Erythroblast (primary cell): ENCODE measurements around the gene RAP1GAP2.

Experiments used
- DNase-seq, 2 experiments: peaks; one replicate each; lab custom pipeline; 2025; lab: John Stamatoyannopoulos, UW
- GATA1 ChIP-seq: IDR thresholded peaks from 2 replicates; pipeline ENCODE4 v1.6.1; 2011; ENCODE audit warnings: low read depth, mild to moderate bottlenecking, control low read depth, low read length, moderate library complexity
- POLR2A ChIP-seq: IDR thresholded peaks from 2 replicates; pipeline ENCODE4 v1.6.1; 2011; ENCODE audit warnings: mild to moderate bottlenecking, low read length

The RAP1GAP2 gene

DNA sequence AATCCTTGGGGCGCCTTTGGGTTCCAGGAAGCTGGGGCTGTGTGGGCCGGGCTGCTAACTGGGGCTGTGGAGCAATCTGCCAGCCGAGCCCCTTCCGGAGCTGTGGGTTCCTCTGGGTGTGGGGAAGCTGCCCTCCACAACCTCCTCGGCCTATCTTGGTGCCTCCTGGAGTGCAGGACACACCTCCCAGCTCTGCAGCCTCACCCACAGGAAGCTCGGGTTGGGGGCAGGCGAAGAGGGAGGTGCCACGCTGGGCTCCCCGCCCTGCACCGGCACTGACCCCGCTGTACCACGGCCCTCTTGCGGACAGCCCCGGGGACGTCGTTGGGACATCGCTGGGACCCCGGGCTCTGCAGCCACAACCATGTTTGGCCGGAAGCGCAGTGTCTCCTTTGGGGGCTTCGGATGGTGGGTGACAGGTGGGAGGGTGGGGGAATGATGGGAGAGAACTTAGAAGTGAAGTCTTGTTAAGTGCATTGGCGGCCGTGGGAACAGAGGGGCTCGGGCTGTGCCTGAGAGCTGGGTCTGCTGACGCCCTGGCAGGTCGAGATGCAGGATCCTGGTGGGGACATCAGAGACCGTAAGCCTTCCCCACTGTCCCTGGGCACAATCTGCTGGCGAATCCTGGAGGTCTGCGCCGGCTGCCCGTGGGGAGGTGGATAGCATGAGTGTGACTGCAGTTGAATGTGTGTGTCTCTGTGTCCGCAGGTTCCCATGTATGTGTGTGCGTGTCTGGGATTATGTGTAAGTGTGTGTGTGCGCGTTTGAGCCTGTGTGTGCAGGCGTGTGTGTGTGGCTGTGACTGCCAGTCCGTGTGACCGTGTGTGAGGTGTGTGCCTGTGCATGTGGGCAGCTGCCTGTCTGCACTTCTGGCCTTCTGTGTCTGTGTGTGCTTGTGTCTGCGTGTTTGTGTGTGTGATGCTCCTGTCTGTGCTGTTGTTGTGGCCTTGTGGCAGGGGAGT is at the start of gene RAP1GAP2:
TSS of gene RAP1GAP2 (plus strand) at position 275 of the 962 bp plus-strand sequence. CDS start at position 365, 90 bp downstream.
- no peak for TF ChIP-seq GATA1
- TF ChIP-seq POLR2A = no peak
- peak in 1 of 2 experiments; percentile 28 for DNase-seq

DNA sequence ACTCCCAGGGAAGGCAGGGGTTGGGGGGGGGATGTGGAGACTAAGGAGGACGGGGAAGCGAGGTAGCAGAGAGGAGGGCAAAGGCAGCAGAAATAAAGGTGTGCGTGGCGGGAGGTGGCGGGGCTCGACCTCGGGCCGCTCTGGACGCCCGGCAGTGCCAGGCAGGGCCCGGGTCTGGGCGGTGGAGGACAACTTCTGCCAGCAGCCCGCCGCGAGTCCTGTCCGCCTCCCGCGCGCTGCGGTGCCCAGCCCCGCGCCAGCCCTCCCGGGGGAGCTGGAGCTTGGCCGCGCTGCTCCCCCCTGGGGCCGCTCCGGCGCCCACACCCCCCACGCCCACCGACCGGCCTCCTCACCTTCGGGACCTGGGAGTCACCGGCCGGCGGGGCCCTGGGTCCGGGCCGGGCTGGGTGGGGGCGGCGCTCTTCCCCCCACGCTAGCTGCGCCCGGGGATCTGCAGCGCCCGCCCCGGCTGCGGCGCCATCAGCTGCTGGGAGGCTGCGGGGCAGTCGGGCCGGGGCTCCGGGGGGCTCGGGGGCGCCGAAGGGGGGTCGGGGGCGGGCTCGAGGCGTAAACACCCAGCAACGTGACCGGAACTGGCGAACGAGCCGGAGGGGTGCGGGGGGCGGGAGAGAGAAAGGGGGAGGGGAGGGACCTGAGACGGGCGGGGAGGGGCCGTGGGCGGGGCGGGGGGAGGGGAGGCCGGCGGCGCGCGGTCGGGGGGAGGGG is 47.0 kb upstream of the RAP1GAP2 start, which contains the start of gene CCDC92B:
TSS of gene CCDC92B (minus strand) at position 595 of the 726 bp plus-strand sequence. CDS start 14,507 bp downstream, outside the sequence.
- DNase-seq = no peak
- TF ChIP-seq POLR2A (no peak), GATA1 (no peak)

DNA sequence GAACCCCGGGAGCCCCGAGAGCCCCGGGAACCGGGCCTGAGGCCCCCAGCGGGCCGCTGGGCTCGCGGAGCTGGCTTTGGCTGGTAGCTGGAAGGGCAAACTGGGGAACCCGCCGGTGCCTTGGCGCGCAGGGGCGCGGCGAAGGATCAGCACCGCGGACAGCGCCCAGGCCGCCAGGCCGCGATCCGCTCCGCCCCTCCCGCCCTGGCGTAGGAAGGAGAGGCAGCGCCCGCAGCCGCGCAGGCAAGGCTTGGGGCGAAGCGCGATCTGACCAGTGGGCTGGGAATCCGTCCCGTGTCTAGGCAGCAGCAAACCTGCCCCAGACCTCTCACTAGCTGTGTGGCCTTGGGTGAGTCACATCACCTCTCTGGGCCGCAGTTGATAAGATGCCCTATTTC is 46.5 kb upstream of the RAP1GAP2 start:
- TF ChIP-seq POLR2A (no peak), GATA1 (no peak)
- peak; percentile 77 to 86 for DNase-seq

DNA sequence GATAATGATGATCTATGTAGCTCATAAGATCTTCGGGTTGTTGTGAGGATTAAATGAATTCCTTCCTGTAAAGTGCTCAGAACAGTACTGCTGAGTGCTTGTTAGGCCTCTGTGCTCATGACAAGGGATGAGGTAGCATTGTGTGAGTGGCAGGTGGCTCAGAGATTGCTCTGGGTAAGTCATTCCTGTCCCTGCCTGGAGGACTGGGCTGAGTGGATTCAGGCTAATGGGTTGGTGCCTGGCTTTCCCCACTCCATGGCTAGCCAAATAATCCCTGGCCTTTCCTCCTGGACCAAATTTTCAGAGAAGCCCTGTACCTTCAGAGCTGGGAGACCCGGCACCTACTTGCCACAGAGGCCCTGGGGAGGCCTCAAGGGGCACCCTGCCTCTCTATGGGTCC is 45.5 kb upstream of the RAP1GAP2 start:
- TF ChIP-seq GATA1 = no peak
- no peak for TF ChIP-seq POLR2A
- DNase-seq = no peak

DNA sequence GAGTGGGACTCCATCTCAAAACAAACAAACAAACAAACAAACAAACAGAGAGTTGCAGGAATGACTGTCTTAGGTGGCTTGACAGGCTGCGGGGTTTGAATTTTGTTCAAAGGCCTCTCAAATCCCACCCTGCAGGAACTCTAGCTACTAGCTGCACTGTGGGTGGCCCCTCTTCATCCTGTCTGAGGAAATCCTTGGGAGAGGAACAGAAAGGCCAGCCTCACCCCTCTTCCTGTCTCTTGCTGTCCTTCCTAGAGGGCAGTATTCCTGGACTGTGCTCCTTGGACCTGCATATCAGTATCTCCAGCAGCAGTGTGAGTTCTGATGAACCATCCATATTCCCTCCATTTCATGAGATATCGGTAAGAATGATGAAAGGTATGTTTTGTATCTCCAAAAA is 44.7 kb upstream of the RAP1GAP2 start:
- TF ChIP-seq POLR2A (no peak), GATA1 (no peak)
- no peak for DNase-seq

DNA sequence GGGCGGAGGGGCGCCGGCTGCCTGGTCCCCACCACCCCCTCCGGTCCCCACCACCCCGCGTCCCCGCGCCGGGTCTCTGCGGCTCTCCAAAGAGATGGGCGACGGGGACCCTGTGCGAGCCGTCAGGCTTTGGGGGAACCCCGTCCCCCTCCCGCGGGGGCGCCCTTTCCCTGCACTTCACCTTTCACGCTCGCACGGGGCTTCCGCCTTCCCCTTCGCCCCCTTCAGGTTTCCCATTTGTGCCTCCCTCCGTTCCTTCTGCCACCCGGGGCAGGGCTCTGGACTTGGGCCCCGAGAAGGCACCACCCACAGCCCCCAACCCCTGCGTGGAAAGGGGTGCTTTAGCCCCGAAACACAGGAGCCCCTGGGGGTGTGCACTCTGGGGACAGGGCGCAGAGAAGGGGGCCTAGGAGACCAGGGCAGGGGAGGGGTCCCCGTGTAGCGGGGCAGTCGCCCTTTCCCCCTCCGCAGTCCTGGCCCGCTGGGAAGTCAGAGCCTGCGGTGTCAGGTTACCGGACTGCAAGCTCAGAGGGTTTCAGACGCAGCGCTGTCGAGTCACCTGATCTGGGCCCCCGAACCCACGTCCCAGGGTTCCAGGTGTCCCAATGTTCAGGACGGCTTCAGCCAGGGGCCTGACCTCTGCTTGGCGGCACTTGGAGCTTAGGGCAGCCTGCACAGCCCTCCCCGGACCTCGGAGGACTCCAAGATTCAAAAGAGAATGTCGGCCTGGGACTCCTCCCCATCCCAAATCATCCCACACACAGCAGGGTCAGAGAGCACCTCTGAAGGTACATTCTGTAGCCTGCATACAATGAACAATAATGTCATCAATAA is 40.1 kb upstream of the RAP1GAP2 start:
- no peak for DNase-seq
- TF ChIP-seq GATA1 = no peak
- no peak for TF ChIP-seq POLR2A

DNA sequence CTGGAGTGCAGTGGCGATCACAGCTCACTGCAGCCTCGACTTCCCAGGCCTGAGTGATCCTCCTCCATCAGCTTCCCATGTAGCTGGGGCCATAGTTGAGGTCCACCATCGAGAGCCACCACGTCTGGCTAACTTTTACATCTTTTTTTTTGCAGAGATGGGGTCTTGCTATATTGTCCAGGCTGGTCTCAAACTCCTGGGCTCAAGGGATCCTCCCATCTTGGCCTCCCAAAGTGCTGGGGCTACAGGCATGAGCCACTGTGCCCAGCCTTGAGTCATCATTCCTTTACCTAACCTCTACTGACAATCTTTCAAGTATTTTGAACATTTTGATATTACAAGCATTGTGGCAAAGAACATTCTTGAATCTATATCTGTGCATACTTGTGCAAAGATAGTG is 37.4 kb upstream of the RAP1GAP2 start:
- no peak for TF ChIP-seq POLR2A
- no peak for DNase-seq

DNA sequence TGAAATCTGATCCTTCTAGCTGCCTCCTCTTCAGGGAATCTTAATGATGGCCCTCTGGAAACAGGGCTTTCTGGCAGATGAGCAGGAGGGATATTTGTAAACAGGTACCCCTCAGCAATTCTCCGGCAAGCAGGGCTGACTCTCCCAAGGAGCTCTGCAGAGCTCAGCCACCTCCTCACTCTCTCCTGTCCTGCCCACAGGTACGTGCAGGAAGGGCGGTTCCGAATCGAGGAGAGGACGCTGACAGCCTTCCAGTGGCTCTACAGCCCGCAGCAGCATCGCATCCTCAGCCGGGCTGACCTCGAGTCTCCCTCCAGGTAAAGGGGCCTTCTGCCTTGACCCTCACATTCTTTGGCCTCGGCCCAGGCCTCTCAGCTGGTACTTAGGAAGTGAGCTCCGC is 26.1 kb upstream of the RAP1GAP2 start:
- no peak for DNase-seq
- TF ChIP-seq GATA1 = no peak
- no peak for TF ChIP-seq POLR2A

DNA sequence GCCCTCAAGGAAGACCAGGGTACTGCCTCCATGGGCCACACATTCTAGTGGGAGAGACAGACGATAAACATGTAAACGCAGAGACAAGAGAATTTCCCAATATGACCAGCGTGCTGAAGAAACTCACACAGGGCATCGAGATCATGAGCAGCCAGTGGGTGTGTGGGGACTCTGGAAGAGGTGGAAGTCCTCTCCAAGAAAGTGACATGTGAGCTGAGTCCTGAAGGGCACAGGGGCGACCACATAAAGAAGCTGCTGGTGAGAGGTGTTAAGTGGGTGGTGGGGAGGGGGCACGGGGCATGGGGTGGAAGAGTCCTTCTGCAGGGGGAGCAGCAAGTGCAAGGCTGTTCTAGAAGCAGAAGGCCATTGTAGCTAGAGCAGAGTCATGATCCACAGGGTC is 21.0 kb upstream of the RAP1GAP2 start:
- TF ChIP-seq GATA1 = no peak
- TF ChIP-seq POLR2A = no peak
- DNase-seq = no peak

DNA sequence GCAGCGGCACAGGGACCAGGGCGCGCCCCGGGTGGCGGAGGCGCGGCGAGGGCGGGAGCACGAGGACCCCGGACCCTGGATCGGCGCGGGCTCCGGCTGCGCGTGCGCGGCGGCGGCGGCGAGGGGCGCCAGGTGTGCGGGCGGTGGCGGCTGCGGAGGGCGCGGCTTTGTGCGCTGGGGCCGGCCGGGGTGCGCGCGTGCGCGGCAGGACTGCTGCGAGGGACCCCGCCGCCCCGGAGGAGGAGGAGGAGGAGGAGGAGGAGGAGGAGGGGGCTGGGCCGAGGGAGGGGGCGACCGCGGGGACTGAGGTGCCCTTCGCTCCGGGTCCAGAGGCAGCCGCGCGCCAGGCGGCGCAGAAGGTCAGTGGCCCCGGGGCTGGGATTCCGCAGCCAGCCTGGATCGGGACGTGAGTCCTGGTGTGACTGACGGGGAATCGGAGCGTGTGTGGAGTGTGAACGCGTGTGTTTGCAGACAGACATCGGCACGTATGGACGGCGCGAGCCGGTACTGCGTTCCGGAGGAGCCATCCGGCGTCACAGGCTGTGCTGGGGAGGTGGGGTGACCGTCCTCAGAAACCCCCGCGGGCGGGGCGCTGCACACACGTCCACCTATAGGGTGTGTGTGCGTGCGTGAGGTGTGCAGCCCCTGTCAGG is 19.5 kb upstream of the RAP1GAP2 start:
- no peak for DNase-seq
- TF ChIP-seq POLR2A = no peak
- no peak for TF ChIP-seq GATA1

DNA sequence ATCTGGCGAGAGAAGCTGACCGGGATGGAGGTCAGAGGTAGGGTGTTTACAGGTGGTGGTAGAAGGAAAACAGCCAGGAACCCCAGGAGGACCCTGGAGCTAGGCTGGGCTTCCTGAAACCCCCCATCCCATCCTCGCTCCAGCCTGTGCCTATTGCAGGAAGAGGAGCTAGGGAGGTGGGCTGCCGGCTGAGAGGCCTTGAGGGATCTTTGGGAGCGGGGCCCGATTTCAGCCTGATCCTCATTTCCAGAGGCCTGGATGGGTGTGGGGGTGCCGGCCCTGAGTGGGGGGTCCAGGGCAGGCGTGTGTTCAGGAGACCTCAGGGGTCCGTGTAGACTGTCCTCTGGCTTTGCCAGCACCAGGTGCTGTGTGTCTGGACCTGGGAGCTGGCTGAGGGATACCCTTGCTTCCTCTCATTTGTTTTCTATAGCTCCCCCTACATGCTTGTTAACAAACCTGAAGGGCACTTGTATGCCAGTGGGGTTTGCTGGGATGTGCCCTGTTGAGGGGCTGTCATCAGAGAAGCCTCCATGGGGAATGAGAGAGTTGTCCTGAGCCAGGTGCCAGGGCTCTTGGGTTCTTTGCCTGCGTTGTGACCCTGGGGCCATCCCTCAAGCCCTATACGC is 18.9 kb upstream of the RAP1GAP2 start:
- no peak for TF ChIP-seq POLR2A
- no peak for TF ChIP-seq GATA1
- DNase-seq = no peak

DNA sequence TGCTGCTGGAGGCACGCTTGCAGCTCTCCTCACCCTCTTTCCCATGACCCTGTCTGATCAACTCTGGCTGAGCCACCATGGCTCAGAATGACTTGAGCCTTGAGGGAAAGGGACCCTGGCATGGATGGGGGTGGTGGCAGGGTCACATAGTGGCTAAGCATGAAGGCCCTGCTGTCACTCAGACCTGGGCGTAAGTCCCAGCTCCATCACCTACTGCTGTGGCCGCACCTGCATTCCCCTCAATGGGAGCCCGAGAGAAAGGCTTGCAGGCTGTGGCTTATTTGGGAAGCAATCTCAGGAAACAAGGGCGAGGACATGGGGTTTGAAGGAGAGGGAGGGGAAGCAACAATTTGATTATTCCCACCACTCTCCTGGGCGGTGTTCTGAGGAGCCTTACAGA is 17.7 kb upstream of the RAP1GAP2 start:
- DNase-seq = no peak
- no peak for TF ChIP-seq GATA1
- no peak for TF ChIP-seq POLR2A

DNA sequence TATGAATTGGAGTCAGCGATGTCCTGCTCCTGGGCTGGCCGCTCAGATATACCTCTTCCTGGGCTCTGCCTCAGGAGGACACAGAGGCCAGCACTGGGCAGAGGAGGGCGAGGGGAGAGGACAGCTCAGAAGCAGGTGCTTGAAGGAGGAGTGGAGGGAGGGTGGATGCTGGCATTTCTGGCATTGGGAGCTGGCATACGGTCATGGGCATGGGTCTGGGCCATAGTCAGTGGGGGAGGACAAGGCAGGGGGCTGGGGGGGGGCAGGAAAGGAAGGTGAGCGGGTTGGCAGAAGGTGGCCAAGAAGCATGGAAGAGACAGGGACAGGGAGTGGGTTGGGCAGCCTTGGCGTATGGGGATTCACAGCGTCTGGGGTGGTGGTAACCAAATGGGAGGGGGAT is 16.7 kb upstream of the RAP1GAP2 start:
- no peak for DNase-seq
- no peak for TF ChIP-seq POLR2A
- no peak for TF ChIP-seq GATA1
